K562 (cell line): ENCODE measurements around the gene FGR. TPM values are rescaled to one million over a fixed set of nuclear protein-coding genes. Genes with fewer than 3 reads are reported as not detected.
A peak's percentile ranks its signal among the peaks of the same experiment; 100 is the strongest.

Source experiments
- ATAC-seq: fragments of 200-7000 bp; cut with Tn5 transposase; 3 replicates; pipeline ENCODE4 v1.9.1; 2020; ENCODE audit warnings: moderate library complexity
- BruUV-seq: library from RNA; stranded (reverse); fragments of 400-500 nt; replicated peaks from 2 replicates; lab custom pipeline; 2021; lab: Mats Ljungman, UMichigan
- CTCF ChIA-PET: fragments of 300-600 bp; formaldehyde crosslinking; extraction: SDS; loops from one replicate; lab custom pipeline; 2021; ENCODE audit warnings: low intra/inter-chr PET ratio; lab: Yijun Ruan, JAX
- POLR2A ChIA-PET: fragments of 300-600, 350-650 bp; sonication (Branson Sonifier 250); formaldehyde crosslinking; extraction: SDS; loops from one replicate; lab custom pipeline; 2021; ENCODE audit warnings: antibody characterized with exemption, inconsistent platforms; lab: Yijun Ruan, JAX
- DNase-seq, 4 experiments: peaks; one replicate each; pipeline versions ENCODE4 v3.0.0 to v3.0.0-alpha.2; 2011 to 2018; ENCODE audit warnings: low spot score in 3 of 4, mixed read lengths in 3 of 4; ENCODE audit errors: extremely low read depth in 1 of 4
- FAIRE-seq: peaks from 2 replicates; lab custom pipeline; 2011; peaks lifted over from hg19 to GRCh38; lab: Jason Lieb, UNC
- H2AFZ ChIP-seq: 2 replicates; pipeline ENCODE4 v1.6.0; 2011; ENCODE audit warnings: low read depth, low read length, control low read depth, inconsistent platforms
- H3K27ac ChIP-seq: fragments of 200-600 bp; 3 replicates; pipeline ENCODE4 v1.8.0; 2011; ENCODE audit warnings: low read depth, mild to moderate bottlenecking, control low read depth, inconsistent platforms, low read length, moderate library complexity, mixed read lengths; ENCODE audit errors: extremely low read depth
- H3K27me3 ChIP-seq, 2 experiments: fragments of 300-600 bp in 1 of 2; 2 replicates in 1 of 2; 3 replicates in 1 of 2; pipeline versions ENCODE4 v1.6.0 to v1.8.0; 2011; ENCODE audit warnings: inconsistent platforms in 2 of 2, low read length in 2 of 2, mild to moderate bottlenecking in 1 of 2, mixed read lengths in 1 of 2, moderate library complexity in 1 of 2; ENCODE audit not compliant: control insufficient read depth in 2 of 2, insufficient read depth in 2 of 2
- H3K36me3 ChIP-seq: fragments of 300-600 bp; 3 replicates; pipeline ENCODE4 v1.8.0; 2011; ENCODE audit warnings: mild to moderate bottlenecking, low read length, inconsistent platforms; ENCODE audit not compliant: control insufficient read depth, insufficient read depth
- H3K4me1 ChIP-seq, 2 experiments: fragments of 200-600 bp in 1 of 2; replicated peaks in 1 of 2; 2 replicates in 1 of 2; 3 replicates in 1 of 2; pipeline versions ENCODE4 v1.5.1 to v1.8.0; 2011; ENCODE audit warnings: inconsistent platforms in 2 of 2, low read length in 2 of 2, mild to moderate bottlenecking in 1 of 2, mixed read lengths in 1 of 2, moderate library complexity in 1 of 2; ENCODE audit not compliant: control insufficient read depth in 2 of 2, insufficient read depth in 2 of 2
- H3K4me2 ChIP-seq: 2 replicates; pipeline ENCODE4 v1.6.1; 2011; ENCODE audit warnings: low read length, control low read depth, inconsistent platforms, mixed read lengths; ENCODE audit not compliant: insufficient read depth
- H3K4me3 ChIP-seq: fragments of 200-600 bp; sonication (generic), shearing (Covaris generic); 2 replicates; pipeline ENCODE4 v1.5.1; 2016; ENCODE audit warnings: control low read depth, inconsistent platforms
- H3K79me2 ChIP-seq: fragments of 200-600 bp; 3 replicates; pipeline ENCODE4 v1.8.0; 2011; ENCODE audit warnings: low read length, inconsistent platforms; ENCODE audit not compliant: control insufficient read depth, insufficient read depth
- H3K9ac ChIP-seq, 2 experiments: 2 replicates each; pipeline versions ENCODE4 v1.6.0 to v1.6.1; 2011; ENCODE audit warnings: low read depth in 2 of 2, low read length in 2 of 2, control low read depth in 1 of 2, inconsistent platforms in 1 of 2, mild to moderate bottlenecking in 1 of 2, mixed read lengths in 1 of 2; ENCODE audit not compliant: insufficient read depth in 1 of 2
- H3K9me1 ChIP-seq: one replicate; pipeline ENCODE4 v1.6.0; 2011; ENCODE audit warnings: inconsistent platforms, mild to moderate bottlenecking, low read length, moderate library complexity; ENCODE audit not compliant: control insufficient read depth, insufficient read depth
- H3K9me3 ChIP-seq: replicated peaks from 2 replicates; pipeline ENCODE4 v1.5.1; 2011; ENCODE audit warnings: low read depth, low read length, inconsistent platforms; ENCODE audit not compliant: control insufficient read depth, insufficient read depth
- H4K20me1 ChIP-seq: replicated peaks from 2 replicates; pipeline ENCODE4 v1.6.1; 2011; ENCODE audit warnings: low read length, inconsistent platforms, mixed read lengths; ENCODE audit not compliant: control insufficient read depth, insufficient read depth
- ESRRA ChIP-seq: fragments of 450-650 bp; IDR thresholded peaks from 2 replicates; pipeline ENCODE4 v1.6.1; 2014; ENCODE audit warnings: low read depth, mild to moderate bottlenecking, moderate library complexity, borderline replicate concordance
- FUS ChIP-seq: fragments of 200-400 bp; formaldehyde crosslinking; optimal IDR thresholded peaks from 2 replicates; pipeline ENCODE3; 2017; ENCODE audit warnings: low read depth, low read length
- KHSRP ChIP-seq: fragments of 450-650 bp; IDR thresholded peaks from 2 replicates; pipeline ENCODE4 v1.6.1; 2017
- KLF6 ChIP-seq: fragments of 250-450 bp; sonication (Bioruptor Pico); IDR thresholded peaks from 2 replicates; pipeline ENCODE4 v1.4.0; 2020; ENCODE audit warnings: mild to moderate bottlenecking, moderate library complexity, borderline replicate concordance
- MIER1 ChIP-seq: fragments of 450-650 bp; IDR thresholded peaks from 2 replicates; pipeline ENCODE4 v1.6.1; 2016; ENCODE audit warnings: antibody characterized with exemption, mild to moderate bottlenecking, low read depth
- POLR2H ChIP-seq: IDR thresholded peaks from 2 replicates; pipeline ENCODE4 v1.6.1; 2016; ENCODE audit warnings: missing genetic modification characterization, low read depth, mild to moderate bottlenecking, control low read depth, missing compliant biosample characterization, moderate library complexity
- ZFP36 ChIP-seq: fragments of 150-350 bp; IDR thresholded peaks from 2 replicates; pipeline ENCODE4 v1.6.1; 2018; ENCODE audit warnings: low read length, low read depth; ENCODE audit not compliant: partially characterized antibody
- ZNF584 ChIP-seq: fragments of 200-800 bp; sonication (Bioruptor generic); IDR thresholded peaks from 2 replicates; pipeline ENCODE4 v1.6.1; 2016; ENCODE audit warnings: low read depth, mild to moderate bottlenecking, missing genetic modification characterization, missing compliant biosample characterization
- ZNF592 ChIP-seq: fragments of 450-650 bp; IDR thresholded peaks from 2 replicates; pipeline ENCODE4 v1.6.1; 2017; ENCODE audit warnings: antibody characterized with exemption, mild to moderate bottlenecking
- ZNF695 ChIP-seq: fragments of 450-650 bp; formaldehyde crosslinking; IDR thresholded peaks from 2 replicates; pipeline ENCODE4 v1.4.0; 2020; ENCODE audit warnings: mild to moderate bottlenecking, moderate library complexity
- WGBS: fragments of 100-300 bp; shearing (Covaris generic); methylation state at CpG from one replicate; pipeline ENCODE4 v1.1.6; 2016; ENCODE audit warnings: low coverage, mixed read lengths; ENCODE audit not compliant: insufficient coverage; ENCODE audit errors: missing lambda C conversion rate; 5-methylcytosine and 5-hydroxymethylcytosine counted together
- in situ Hi-C: fragments of 300-500 bp; cut with MboI; formaldehyde crosslinking; loops from 4 replicates; pipeline ENCODE4 v1.15.0; 2018; ENCODE audit warnings: inconsistent platforms, mixed read lengths
- intact Hi-C: fragments of 100-400 bp; cut with micrococcal nuclease; formaldehyde crosslinking; loops from 2 replicates; pipeline ENCODE4 v1.14.2; 2022
- polyA plus RNA-seq, 8 experiments: library from polyadenylated mRNA; depleted of rRNA in 4 of 8; stranded (reverse) in 5 of 8; unstranded in 3 of 8; fragments of >200 nt; fragmentation: Nextera tagmentation in 2 of 8; fragmentation: Illumina TruSeq in 1 of 8; extraction: Ambion mirVana in 2 of 8; extraction: Trizol in 1 of 8; gene quantifications; 2 replicates each; pipeline versions ENCODE4 v1.2.1 to v1.2.3, GENCODE V29; 2011 to 2014; ENCODE audit warnings: inconsistent platforms in 1 of 8, missing spikeins in 1 of 8
- total RNA-seq, 7 experiments: library from RNA; depleted of rRNA in 6 of 7; stranded (reverse); fragments of >200 nt in 6 of 7; fragmentation: Illumina TruSeq in 2 of 7; extraction: Trizol in 2 of 7; gene quantifications; 2 replicates each; pipeline versions ENCODE4 v1.2.1 to v1.2.3, GENCODE V29; 2011 to 2021; ENCODE audit warnings: low replicate concordance in 1 of 7
- TF ChIP-seq, protein P1 (sequence below): fragments of 250-450 bp; sonication (Bioruptor Pico); IDR thresholded peaks from 2 replicates; pipeline ENCODE4 v1.8.0; 2021; ENCODE audit warnings: moderate library complexity, mild to moderate bottlenecking, inconsistent platforms

The FGR gene
- total and polyA plus RNA-seq, 9 of the 15 experiments (the other 6 are each of a cell fraction or from before 2014, with no cell fraction given) = 0.04 to 0.11 TPM; not detected in 7

GRCh38 chr1:27585684-27586083 lies 49.3 kb downstream of the FGR start:
- in situ Hi-C loops = no loop called here

GRCh38 chr1:27584453-27584852 lies 50.5 kb downstream of the FGR start:
- no TSS peak for BruUV-seq
- H3K27ac ChIP-seq = no peak overlapping the region
- WGBS = 72% methylated on average over 3 of the region's 3 CpGs
- peaks cover 5% of the 10 kb centered on the region for H3K9me1 ChIP-seq
- POLR2A ChIA-PET = interaction anchor here (0.6 to 2.9 kb wide), 6 partner anchors 11 to 52 kb away, joined by 3 to 20 read pairs (median 4); no protein-coding TSS in a partner anchor
- no peak overlapping the region for H2AFZ ChIP-seq
- intact Hi-C loops (no loop called here), in situ Hi-C loops (no loop called here)
- H3K4me2 ChIP-seq = no peak overlapping the region
- peaks cover 54% of the 10 kb centered on the region for H3K79me2 ChIP-seq
- FAIRE-seq = no peak
- DNase-seq = no peak
- ATAC-seq = no peak; the same call in 2 of the 3 replicates
- H3K36me3 ChIP-seq = peaks cover 25% of the 10 kb centered on the region; the same call in 2 of the 3 replicates
- no peaks in the 10 kb centered on the region for H3K27me3 ChIP-seq
- no peaks in the 10 kb centered on the region for H3K9me3 ChIP-seq
- no peak overlapping the region for H3K4me3 ChIP-seq
- H3K4me1 ChIP-seq = peaks cover 0 to 13% of the 10 kb centered on the region in 2 experiments; a peak in 3 of 5 replicates
- peaks cover 9% of the 10 kb centered on the region; the same call in 1 of the 2 replicates for H4K20me1 ChIP-seq
- H3K9ac ChIP-seq = no peak overlapping the region
- CTCF ChIA-PET = no interaction called here
- TF ChIP-seq POLR2H (tag) = no peak
- TF ChIP-seq KLF6 (CRISPR knock-in tag) = no peak
- no peak for TF ChIP-seq ZNF592
- no peak for TF ChIP-seq ESRRA
- TF ChIP-seq FUS = no peak
- TF ChIP-seq MIER1 = no peak
- TF ChIP-seq, protein P1, sequence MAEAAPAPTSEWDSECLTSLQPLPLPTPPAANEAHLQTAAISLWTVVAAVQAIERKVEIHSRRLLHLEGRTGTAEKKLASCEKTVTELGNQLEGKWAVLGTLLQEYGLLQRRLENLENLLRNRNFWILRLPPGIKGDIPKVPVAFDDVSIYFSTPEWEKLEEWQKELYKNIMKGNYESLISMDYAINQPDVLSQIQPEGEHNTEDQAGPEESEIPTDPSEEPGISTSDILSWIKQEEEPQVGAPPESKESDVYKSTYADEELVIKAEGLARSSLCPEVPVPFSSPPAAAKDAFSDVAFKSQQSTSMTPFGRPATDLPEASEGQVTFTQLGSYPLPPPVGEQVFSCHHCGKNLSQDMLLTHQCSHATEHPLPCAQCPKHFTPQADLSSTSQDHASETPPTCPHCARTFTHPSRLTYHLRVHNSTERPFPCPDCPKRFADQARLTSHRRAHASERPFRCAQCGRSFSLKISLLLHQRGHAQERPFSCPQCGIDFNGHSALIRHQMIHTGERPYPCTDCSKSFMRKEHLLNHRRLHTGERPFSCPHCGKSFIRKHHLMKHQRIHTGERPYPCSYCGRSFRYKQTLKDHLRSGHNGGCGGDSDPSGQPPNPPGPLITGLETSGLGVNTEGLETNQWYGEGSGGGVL (CRISPR knock-in tag) = no peak

More at GRCh38 chr1:27585684-27586083, 49.3 kb downstream of the FGR start:
- TF ChIP-seq KHSRP (no peak), ZFP36 (peak; percentile 23), ZNF695 (CRISPR knock-in tag) (no peak), ZNF584 (CRISPR knock-in tag) (no peak)
- 71% methylated on average over 3 of the region's 3 CpGs for WGBS
- peaks cover 44% of the 10 kb centered on the region for H3K79me2 ChIP-seq
- ChIA-PET CTCF (no interaction called here), POLR2A (interaction anchor here (1.1 to 1.2 kb wide), 2 partner anchors 9 to 12 kb away, joined by 4 to 5 read pairs; no protein-coding TSS in a partner anchor)
- BruUV-seq = no TSS peak
- no peak overlapping the region for H2AFZ ChIP-seq
- no peak overlapping the region; a peak in 1 of 4 replicates for H3K9ac ChIP-seq
- no peak overlapping the region for H3K27ac ChIP-seq
- H3K9me1 ChIP-seq = peaks cover 5% of the 10 kb centered on the region
- no peak overlapping the region for H3K4me3 ChIP-seq
- no peak for ATAC-seq
- peaks cover 0 to 20% of the 10 kb centered on the region in 2 experiments; a peak in 3 of 5 replicates for H3K4me1 ChIP-seq
- H3K9me3 ChIP-seq = no peaks in the 10 kb centered on the region
- H3K4me2 ChIP-seq = no peak overlapping the region
- no peaks in the 10 kb centered on the region for H3K27me3 ChIP-seq
- DNase-seq = no peak
- peaks cover 31% of the 10 kb centered on the region; the same call in 2 of the 3 replicates for H3K36me3 ChIP-seq
- FAIRE-seq = no peak
- intact Hi-C loops = no loop called here
- H4K20me1 ChIP-seq = peaks cover 11% of the 10 kb centered on the region; the same call in 1 of the 2 replicates
